ENCODE measurements around the gene WDR27.

DNA sequence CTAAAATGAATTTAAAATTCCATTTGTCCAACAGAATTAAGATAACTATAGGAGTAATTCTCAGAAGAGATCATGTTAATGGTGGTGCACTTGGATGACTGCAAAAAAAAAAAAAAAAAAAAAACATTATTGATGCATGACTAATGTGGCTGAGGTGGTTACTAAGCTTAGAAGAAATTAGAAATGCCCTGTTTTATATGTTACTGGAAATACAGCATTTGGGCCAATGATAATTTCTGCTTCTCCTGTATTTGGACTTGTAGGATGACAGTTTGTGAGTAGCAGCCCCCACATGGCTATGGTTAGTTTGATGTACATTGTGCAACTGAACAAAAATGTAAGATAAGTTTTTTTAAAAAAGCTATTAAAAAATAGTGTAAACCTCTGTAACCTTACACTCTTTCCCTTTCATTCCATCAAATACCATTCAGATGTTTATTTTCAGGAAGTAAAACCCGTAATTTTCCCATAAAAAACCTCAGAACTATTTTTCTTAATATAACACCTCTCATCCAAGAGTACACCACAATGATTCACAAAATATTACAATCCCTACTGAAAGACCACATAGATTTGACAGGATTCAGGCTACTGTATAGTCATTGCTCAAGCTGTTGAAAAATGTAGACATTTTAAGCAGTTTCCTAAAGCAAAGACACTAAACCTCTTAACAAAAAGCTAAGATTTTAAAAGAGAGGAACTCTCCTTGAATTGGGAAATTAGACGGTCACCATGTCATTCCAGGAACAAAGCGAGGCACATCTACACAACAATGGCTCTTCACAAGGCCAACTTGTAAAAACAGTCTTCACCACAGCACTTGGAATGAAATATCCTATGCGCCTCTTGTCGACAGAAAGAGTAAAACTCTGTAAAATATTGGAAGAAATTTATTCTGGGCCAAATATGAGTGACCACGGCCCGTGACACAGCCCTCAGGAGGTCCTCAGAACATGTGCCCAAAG, 83.0 kb downstream of the WDR27 start:
- TF ChIP-seq, protein P1, sequence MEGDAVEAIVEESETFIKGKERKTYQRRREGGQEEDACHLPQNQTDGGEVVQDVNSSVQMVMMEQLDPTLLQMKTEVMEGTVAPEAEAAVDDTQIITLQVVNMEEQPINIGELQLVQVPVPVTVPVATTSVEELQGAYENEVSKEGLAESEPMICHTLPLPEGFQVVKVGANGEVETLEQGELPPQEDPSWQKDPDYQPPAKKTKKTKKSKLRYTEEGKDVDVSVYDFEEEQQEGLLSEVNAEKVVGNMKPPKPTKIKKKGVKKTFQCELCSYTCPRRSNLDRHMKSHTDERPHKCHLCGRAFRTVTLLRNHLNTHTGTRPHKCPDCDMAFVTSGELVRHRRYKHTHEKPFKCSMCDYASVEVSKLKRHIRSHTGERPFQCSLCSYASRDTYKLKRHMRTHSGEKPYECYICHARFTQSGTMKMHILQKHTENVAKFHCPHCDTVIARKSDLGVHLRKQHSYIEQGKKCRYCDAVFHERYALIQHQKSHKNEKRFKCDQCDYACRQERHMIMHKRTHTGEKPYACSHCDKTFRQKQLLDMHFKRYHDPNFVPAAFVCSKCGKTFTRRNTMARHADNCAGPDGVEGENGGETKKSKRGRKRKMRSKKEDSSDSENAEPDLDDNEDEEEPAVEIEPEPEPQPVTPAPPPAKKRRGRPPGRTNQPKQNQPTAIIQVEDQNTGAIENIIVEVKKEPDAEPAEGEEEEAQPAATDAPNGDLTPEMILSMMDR (conservative IDR thresholded peaks at IDR 0.05; ENCODE audit: low read length), result no peak
- TF ChIP-seq EZH2phosphoT487 (IDR thresholded peaks at IDR 0.05; ENCODE audit: borderline replicate concordance), result no peak

All from Loucy (cell line).